ENCODE results near the gene CDH4.

- TF ChIP-seq TAF1 (IDR thresholded peaks at IDR 0.05; ENCODE audit: borderline replicate concordance, insufficient read depth, low read length) (no peak), POLR2AphosphoS5 (IDR thresholded peaks at IDR 0.05; ENCODE audit: low read depth, low read length) (no peak), REST (IDR thresholded peaks at IDR 0.05; ENCODE audit: insufficient read depth in 1 of 2, low read depth in 2 of 2, low read length in 2 of 2) (no peak)
These were observed 408.5 kb downstream of the CDH4 start for GRCh38 chr20:61660559-61660958.

Measured in PFSK-1 (cell line).